CD4-positive, alpha-beta T cell treated with Interleukin-4 for 1 hour (primary cell): ENCODE results near the gene SLC11A2.
"Not testable (repeated sequence)": the region's sequence is repeated elsewhere in the genome, so short reads cannot be mapped to it uniquely, and the experiment has no call there.

ENCODE experiments used
- DNase-seq, 2 donors: peaks; one replicate each; pipeline ENCODE4 v3.0.0-alpha.2; 2020 to 2022

The SLC11A2 gene

GRCh38 chr12:50936821-50937530 is 89.2 kb downstream of the SLC11A2 start:
- no peak for DNase-seq

GRCh38 chr12:50934981-50935807 is 91.0 kb downstream of the SLC11A2 start:
- DNase-seq = no peak

- DNase-seq = peak in 1 of 2 donors; percentile 6
Measured at GRCh38 chr12:50934371-50934851, 91.8 kb downstream of the SLC11A2 start.

GRCh38 chr12:50933459-50934124 is 92.6 kb downstream of the SLC11A2 start:
- no peak for DNase-seq

- DNase-seq = no peak
Measured at GRCh38 chr12:50932787-50933280, 93.3 kb downstream of the SLC11A2 start.

GRCh38 chr12:50930477-50930876 is 95.7 kb downstream of the SLC11A2 start:
- DNase-seq = not testable (repeated sequence)

GRCh38 chr12:50929831-50930230 is 96.4 kb downstream of the SLC11A2 start:
- DNase-seq = no peak
